Choroid plexus epithelial cell (primary cell): ENCODE measurements around the gene MAN2A2.

Experiments used
- DNase-seq: peaks from one replicate; pipeline ENCODE4 v3.0.0-alpha.2; 2010; ENCODE audit warnings: low read depth
- H3K4me3 ChIP-seq: 2 replicates; pipeline ENCODE4 v1.5.1; 2011; ENCODE audit warnings: low read depth, mild to moderate bottlenecking, control low read depth, low read length, moderate library complexity
- CTCF ChIP-seq: conservative IDR thresholded peaks from 2 replicates; pipeline ENCODE4 v1.5.1; 2011; ENCODE audit warnings: low read depth, mild to moderate bottlenecking, control low read depth, inconsistent platforms, low read length, moderate library complexity

The MAN2A2 gene

GRCh38 chr15:90956274-90957030 lies 53.4 kb downstream of the MAN2A2 start:
- TF ChIP-seq CTCF, result peak; percentile 69
- peak; percentile 76 for DNase-seq

GRCh38 chr15:90957031-90957790 lies 54.1 kb downstream of the MAN2A2 start:
- TF ChIP-seq CTCF, result no peak
- DNase-seq, result peak; percentile 30
- H3K4me3 ChIP-seq, result peak overlapping the region; percentile 74

More at GRCh38 chr15:90956274-90957030, 53.4 kb downstream of the MAN2A2 start:
- H3K4me3 ChIP-seq, result peak overlapping the region; percentile 74

GRCh38 chr15:90957791-90958190 lies 54.7 kb downstream of the MAN2A2 start:
- H3K4me3 ChIP-seq, result peak overlapping the region; percentile 74
- no peak for TF ChIP-seq CTCF
- no peak for DNase-seq

GRCh38 chr15:90959028-90959595 lies 56.0 kb downstream of the MAN2A2 start:
- DNase-seq, result no peak
- H3K4me3 ChIP-seq, result no peak overlapping the region
- TF ChIP-seq CTCF, result no peak

GRCh38 chr15:90959894-90960293 lies 56.8 kb downstream of the MAN2A2 start:
- no peak for DNase-seq
- H3K4me3 ChIP-seq, result no peak overlapping the region
- no peak for TF ChIP-seq CTCF

- no peak overlapping the region for H3K4me3 ChIP-seq
- no peak for TF ChIP-seq CTCF
These were observed 57.4 kb downstream of the MAN2A2 start for GRCh38 chr15:90960298-90961091.

More at GRCh38 chr15:90960298-90961091, 57.4 kb downstream of the MAN2A2 start:
- no peak for DNase-seq
